Spleen (tissue), 7 donors: Measurements from ENCODE around the gene TXNDC2.

Source experiments
- POLR2A ChIP-seq, 3 donors: fragments of 450-650 bp; IDR thresholded peaks; one replicate each; pipeline ENCODE4 v1.5.1; 2017; ENCODE audit warnings: antibody characterized with exemption in 3 of 3, mild to moderate bottlenecking in 1 of 3
- POLR2AphosphoS5 ChIP-seq, 3 donors: sonication (generic); formaldehyde crosslinking; IDR thresholded peaks; one replicate each; pipeline ENCODE4 v1.5.1; 2017; ENCODE audit warnings: antibody characterized with exemption in 3 of 3
- TF ChIP-seq, protein P1 (sequence below), 11 experiments: fragments of 200-600 bp in 7 of 11; fragments of 450-650 bp in 4 of 11; sonication (generic) in 4 of 11; IDR thresholded peaks in 8 of 11; conservative IDR thresholded peaks in 3 of 11; 1 replicate in 7 of 11; 2 replicates in 4 of 11; pipeline versions ENCODE4 v1.4.0 to v1.8.0; 2016 to 2021; ENCODE audit warnings: antibody characterized with exemption in 11 of 11, inconsistent platforms in 4 of 11, mild to moderate bottlenecking in 1 of 11
- donor health status: DM: no; HTN: no; CAD: no; lungs with moderate emphysema.
- donor health status: DM: no; HTN: no; CAD: no.
- donor health status: DM: no; HTN: no; CAD: no.

GRCh38 chr18:9928646-9929259, 43.0 kb downstream of the TXNDC2 start:
- TF ChIP-seq, protein P1, sequence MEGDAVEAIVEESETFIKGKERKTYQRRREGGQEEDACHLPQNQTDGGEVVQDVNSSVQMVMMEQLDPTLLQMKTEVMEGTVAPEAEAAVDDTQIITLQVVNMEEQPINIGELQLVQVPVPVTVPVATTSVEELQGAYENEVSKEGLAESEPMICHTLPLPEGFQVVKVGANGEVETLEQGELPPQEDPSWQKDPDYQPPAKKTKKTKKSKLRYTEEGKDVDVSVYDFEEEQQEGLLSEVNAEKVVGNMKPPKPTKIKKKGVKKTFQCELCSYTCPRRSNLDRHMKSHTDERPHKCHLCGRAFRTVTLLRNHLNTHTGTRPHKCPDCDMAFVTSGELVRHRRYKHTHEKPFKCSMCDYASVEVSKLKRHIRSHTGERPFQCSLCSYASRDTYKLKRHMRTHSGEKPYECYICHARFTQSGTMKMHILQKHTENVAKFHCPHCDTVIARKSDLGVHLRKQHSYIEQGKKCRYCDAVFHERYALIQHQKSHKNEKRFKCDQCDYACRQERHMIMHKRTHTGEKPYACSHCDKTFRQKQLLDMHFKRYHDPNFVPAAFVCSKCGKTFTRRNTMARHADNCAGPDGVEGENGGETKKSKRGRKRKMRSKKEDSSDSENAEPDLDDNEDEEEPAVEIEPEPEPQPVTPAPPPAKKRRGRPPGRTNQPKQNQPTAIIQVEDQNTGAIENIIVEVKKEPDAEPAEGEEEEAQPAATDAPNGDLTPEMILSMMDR (IDR thresholded peaks at IDR 0.05 in 8 of 11, conservative IDR thresholded peaks at IDR 0.05 in 3 of 11): no peak
- TF ChIP-seq POLR2AphosphoS5 (IDR thresholded peaks at IDR 0.05): no peak
- TF ChIP-seq POLR2A (IDR thresholded peaks at IDR 0.05): no peak
